Measurements from ENCODE around the gene ZSCAN31.
A peak's percentile ranks its signal among the peaks of the same experiment; 100 is the strongest.

The ZSCAN31 gene

DNA sequence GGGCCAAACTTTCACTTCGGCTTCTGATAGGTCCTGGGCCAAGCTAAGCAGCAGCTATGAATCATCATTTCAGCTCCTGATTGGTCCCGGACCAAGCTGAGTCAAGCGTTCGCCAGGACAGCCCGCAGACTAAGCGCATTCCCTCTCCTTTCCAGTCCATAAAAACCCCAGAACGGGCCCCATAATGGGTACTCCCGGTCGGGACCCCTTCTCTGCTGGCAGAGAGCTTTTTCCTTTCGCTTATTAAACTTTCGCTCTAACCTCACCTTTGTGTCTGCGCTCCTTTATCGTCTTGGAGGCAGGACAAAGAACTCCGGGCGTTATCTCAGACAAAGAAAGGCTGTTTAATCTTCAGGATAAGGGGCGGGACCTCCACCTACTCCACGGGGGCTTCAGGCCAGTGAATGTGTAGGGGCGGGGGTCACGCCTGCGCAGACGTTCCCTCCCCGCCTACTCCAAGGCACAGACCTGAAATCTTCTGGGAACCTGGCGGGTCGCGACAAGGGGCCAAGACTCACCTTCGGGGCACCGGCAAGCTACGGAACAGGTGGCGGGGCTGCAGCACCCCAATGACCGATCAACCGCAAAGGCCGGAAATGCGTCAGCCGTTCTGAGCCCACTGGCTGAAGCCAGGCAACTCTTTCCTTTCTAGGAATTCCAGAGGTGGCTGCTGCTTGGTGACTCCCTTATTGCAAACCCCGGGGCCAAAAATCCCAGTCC is at the start of gene ZSCAN31:
Gene ZSCAN31 (minus strand): TSS at position 585 of the 720 bp plus-strand sequence. CDS start 6,465 bp downstream, outside the sequence.
- ChIA-PET POLR2A (ENCODE audit: low non-redundant PET) (interaction anchor here (1.0 to 1.1 kb wide), 2 partner anchors 19 to 231 kb away, joined by 3 to 7 read pairs; no protein-coding TSS in a partner anchor), CTCF (interaction anchor here (0.6 to 1.0 kb wide), 2 partner anchors 20 to 1740 kb away, joined by 4 read pairs; no protein-coding TSS in a partner anchor)
- peak; percentile 95 for DNase-seq (ENCODE audit: low spot score)
- TF ChIP-seq, protein P1, sequence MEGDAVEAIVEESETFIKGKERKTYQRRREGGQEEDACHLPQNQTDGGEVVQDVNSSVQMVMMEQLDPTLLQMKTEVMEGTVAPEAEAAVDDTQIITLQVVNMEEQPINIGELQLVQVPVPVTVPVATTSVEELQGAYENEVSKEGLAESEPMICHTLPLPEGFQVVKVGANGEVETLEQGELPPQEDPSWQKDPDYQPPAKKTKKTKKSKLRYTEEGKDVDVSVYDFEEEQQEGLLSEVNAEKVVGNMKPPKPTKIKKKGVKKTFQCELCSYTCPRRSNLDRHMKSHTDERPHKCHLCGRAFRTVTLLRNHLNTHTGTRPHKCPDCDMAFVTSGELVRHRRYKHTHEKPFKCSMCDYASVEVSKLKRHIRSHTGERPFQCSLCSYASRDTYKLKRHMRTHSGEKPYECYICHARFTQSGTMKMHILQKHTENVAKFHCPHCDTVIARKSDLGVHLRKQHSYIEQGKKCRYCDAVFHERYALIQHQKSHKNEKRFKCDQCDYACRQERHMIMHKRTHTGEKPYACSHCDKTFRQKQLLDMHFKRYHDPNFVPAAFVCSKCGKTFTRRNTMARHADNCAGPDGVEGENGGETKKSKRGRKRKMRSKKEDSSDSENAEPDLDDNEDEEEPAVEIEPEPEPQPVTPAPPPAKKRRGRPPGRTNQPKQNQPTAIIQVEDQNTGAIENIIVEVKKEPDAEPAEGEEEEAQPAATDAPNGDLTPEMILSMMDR (conservative IDR thresholded peaks at IDR 0.05; ENCODE audit: low read depth), result no peak
- H3K27ac ChIP-seq, result peak within 1 kb of the TSS; percentile 89

DNA sequence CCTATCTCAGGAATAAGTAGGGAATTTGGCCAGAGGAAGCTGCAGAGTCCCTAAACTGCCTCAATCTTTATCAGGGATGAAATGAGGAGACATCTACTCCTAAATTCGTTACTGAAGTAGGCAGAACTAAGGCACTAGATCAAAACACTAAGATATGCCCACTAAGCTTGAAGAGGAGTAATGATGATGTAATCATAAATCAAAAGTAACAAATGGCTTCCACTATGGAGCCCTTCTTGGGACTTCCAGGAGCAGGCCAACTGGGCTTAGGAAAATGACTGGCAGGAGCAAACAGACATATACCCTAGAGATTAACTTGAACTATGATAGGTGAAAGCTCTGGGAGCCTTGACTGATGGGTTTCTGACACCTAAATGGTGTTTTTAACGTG is 48.2 kb upstream of the ZSCAN31 start:
- no peak overlapping the region for H3K27ac ChIP-seq
- ChIA-PET POLR2A (ENCODE audit: low non-redundant PET) (no interaction called here), CTCF (interaction anchor here (0.6 to 2.0 kb wide), 8 partner anchors 10 to 528 kb away, joined by 3 to 12 read pairs (median 4); partner anchors contain the start of gene ZSCAN12)
- DNase-seq (ENCODE audit: low spot score), result no peak
- TF ChIP-seq, protein P1 (conservative IDR thresholded peaks at IDR 0.05; ENCODE audit: low read depth), result no peak

DNA sequence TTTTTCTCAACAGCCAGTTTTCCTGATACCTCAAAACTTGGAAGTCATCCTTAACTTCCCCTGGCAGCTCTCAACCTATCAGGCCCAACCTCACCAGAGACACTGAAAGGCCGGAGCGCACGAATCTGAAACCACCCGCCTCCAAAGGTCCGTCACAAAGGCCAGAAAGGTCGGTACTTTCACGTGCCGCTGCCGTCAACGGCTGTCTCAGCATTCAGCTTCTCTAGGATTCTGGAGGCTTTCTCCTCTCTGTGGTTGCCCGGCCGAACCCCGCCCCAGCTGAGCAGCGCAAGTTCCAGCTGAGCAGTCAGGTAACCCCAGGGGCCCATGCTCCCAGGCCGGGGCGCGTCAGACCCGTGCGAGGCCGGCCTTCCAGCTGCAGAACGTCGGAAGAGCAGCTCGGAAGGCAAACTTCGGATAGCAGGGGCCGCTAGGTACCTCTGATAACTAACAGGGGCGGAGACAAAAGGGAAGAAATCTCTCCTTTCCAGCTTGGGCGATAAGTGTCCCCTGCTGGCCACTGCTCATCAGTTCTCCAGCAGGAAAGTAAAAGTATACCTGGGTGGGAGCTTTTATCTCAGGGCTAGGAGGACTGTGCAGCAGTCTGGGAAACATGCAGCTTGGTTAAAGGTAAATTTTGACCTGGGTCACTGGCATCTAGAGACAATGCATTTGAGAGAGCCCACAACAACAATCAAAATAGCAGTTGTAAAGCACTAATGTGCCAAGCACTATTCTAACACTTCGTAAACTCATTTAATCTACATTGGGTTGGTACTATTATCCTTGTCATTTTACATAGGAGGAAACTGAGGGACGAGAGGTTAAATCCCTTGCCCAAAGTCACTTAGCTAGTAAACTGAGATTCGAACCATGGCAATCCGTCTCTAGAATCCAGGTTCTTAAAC is 47.5 kb upstream of the ZSCAN31 start:
- H3K27ac ChIP-seq, result peak overlapping the region; percentile 80
- CTCF ChIA-PET, result interaction anchor here (0.6 to 2.0 kb wide), 11 partner anchors 11 to 528 kb away, joined by 3 to 12 read pairs (median 3); partner anchors contain the start of gene ZSCAN12
- peak; percentile 82 for DNase-seq (ENCODE audit: low spot score)
- POLR2A ChIA-PET (ENCODE audit: low non-redundant PET), result no interaction called here
- TF ChIP-seq, protein P1 (conservative IDR thresholded peaks at IDR 0.05; ENCODE audit: low read depth), result peak; percentile 66

GRCh38 chr6:28380381-28380780 is 44.4 kb upstream of the ZSCAN31 start:
- TF ChIP-seq, protein P1 (conservative IDR thresholded peaks at IDR 0.05; ENCODE audit: low read depth), result no peak
- ChIA-PET CTCF (interaction anchor here (0.6 kb wide), 1 partner anchor 62 kb away, joined by 3 read pairs; no protein-coding TSS in a partner anchor), POLR2A (ENCODE audit: low non-redundant PET) (no interaction called here)
- no peak for DNase-seq (ENCODE audit: low spot score)
- no peak overlapping the region for H3K27ac ChIP-seq

DNA sequence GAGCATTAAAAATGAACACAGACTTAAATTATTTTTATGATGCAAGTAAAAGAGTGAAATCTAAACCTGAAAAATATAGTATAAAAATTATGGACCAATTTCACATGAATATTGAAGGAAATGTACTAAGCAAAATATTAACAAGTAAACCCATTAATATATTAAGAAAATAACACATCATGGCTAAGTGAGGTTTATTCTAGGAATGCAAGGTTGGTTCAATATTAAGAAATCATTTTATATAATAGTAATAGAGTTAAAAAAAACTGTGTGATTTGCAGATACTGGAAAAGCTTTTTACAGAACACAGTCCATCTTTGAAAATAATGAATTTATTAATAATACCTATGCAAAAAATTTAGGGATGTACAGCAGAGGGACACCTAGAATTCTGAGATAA is 42.7 kb upstream of the ZSCAN31 start:
- ChIA-PET POLR2A (ENCODE audit: low non-redundant PET) (no interaction called here), CTCF (no interaction called here)
- H3K27ac ChIP-seq, result no peak overlapping the region
- no peak for DNase-seq (ENCODE audit: low spot score)
- TF ChIP-seq, protein P1 (conservative IDR thresholded peaks at IDR 0.05; ENCODE audit: low read depth), result no peak

- DNase-seq (ENCODE audit: low spot score), result no peak
- CTCF ChIA-PET, result no interaction called here
- TF ChIP-seq, protein P1 (conservative IDR thresholded peaks at IDR 0.05; ENCODE audit: low read depth), result no peak
- H3K27ac ChIP-seq, result no peak overlapping the region
- POLR2A ChIA-PET (ENCODE audit: low non-redundant PET), result no interaction called here
Measured at GRCh38 chr6:28377879-28378278, 41.9 kb upstream of the ZSCAN31 start.
